ENCODE results near the gene ANKRD18B.
"Not testable (repeated sequence)": the region's sequence is repeated elsewhere in the genome, so short reads cannot be mapped to it uniquely, and the experiment has no call there.

ANKRD18B gene

GRCh38 chr9:33523397-33524305 is at the start of gene ANKRD18B:
ANKRD18B (plus strand) TSS chr9:33524251; CDS start chr9:33524490, 239 bp downstream.
- in situ Hi-C loops (cut with MboI; ENCODE audit: low sequenced_read_pairs) = not testable (repeated sequence)

- in situ Hi-C loops (cut with MboI; ENCODE audit: low sequenced_read_pairs) = no loop called here
Measured at GRCh38 chr9:33475357-33475756, 48.7 kb upstream of the ANKRD18B start.

GRCh38 chr9:33476503-33476902 is 47.5 kb upstream of the ANKRD18B start:
- in situ Hi-C loops (cut with MboI; ENCODE audit: low sequenced_read_pairs) = no loop called here

GRCh38 chr9:33480106-33480505 is 43.9 kb upstream of the ANKRD18B start:
- in situ Hi-C loops (cut with MboI; ENCODE audit: low sequenced_read_pairs) = no loop called here

- in situ Hi-C loops (cut with MboI; ENCODE audit: low sequenced_read_pairs) = no loop called here
Measured at GRCh38 chr9:33480976-33481375, 43.1 kb upstream of the ANKRD18B start.

- in situ Hi-C loops (cut with MboI; ENCODE audit: low sequenced_read_pairs) = not testable (repeated sequence)
Measured at GRCh38 chr9:33485312-33485711, 38.7 kb upstream of the ANKRD18B start.

GRCh38 chr9:33489066-33489465 is 35.0 kb upstream of the ANKRD18B start:
- in situ Hi-C loops (cut with MboI; ENCODE audit: low sequenced_read_pairs) = no loop called here

- in situ Hi-C loops (cut with MboI; ENCODE audit: low sequenced_read_pairs) = not testable (repeated sequence)
Measured at GRCh38 chr9:33493819-33494218, 30.2 kb upstream of the ANKRD18B start.

- in situ Hi-C loops (cut with MboI; ENCODE audit: low sequenced_read_pairs) = no loop called here
Measured at GRCh38 chr9:33498387-33498786, 25.7 kb upstream of the ANKRD18B start.

GRCh38 chr9:33506626-33507370 is 17.3 kb upstream of the ANKRD18B start:
- in situ Hi-C loops (cut with MboI; ENCODE audit: low sequenced_read_pairs) = no loop called here

GRCh38 chr9:33510262-33511183 is 13.5 kb upstream of the ANKRD18B start:
- in situ Hi-C loops (cut with MboI; ENCODE audit: low sequenced_read_pairs) = no loop called here

GRCh38 chr9:33511184-33511517 is 12.9 kb upstream of the ANKRD18B start:
- in situ Hi-C loops (cut with MboI; ENCODE audit: low sequenced_read_pairs) = not testable (repeated sequence)

- in situ Hi-C loops (cut with MboI; ENCODE audit: low sequenced_read_pairs) = not testable (repeated sequence)
Measured at GRCh38 chr9:33512535-33512934, 11.5 kb upstream of the ANKRD18B start.

- in situ Hi-C loops (cut with MboI; ENCODE audit: low sequenced_read_pairs) = not testable (repeated sequence)
Measured at GRCh38 chr9:33515342-33515995, 8.6 kb upstream of the ANKRD18B start.

GRCh38 chr9:33516397-33516796 is 7.7 kb upstream of the ANKRD18B start:
- in situ Hi-C loops (cut with MboI; ENCODE audit: low sequenced_read_pairs) = not testable (repeated sequence)

- in situ Hi-C loops (cut with MboI; ENCODE audit: low sequenced_read_pairs) = no loop called here
Measured at GRCh38 chr9:33517373-33517772, 6.7 kb upstream of the ANKRD18B start.

GRCh38 chr9:33517934-33518577 is 6.0 kb upstream of the ANKRD18B start:
- in situ Hi-C loops (cut with MboI; ENCODE audit: low sequenced_read_pairs) = not testable (repeated sequence)

- in situ Hi-C loops (cut with MboI; ENCODE audit: low sequenced_read_pairs) = not testable (repeated sequence)
Measured at GRCh38 chr9:33521861-33522260, 2.2 kb upstream of the ANKRD18B start.

- in situ Hi-C loops (cut with MboI; ENCODE audit: low sequenced_read_pairs) = no loop called here
Measured at GRCh38 chr9:33524306-33524947, 376 bp downstream of the ANKRD18B start.
